HL-60/S4 (cell line): ENCODE data around the gene OR2V1.

ENCODE experiments used
- in situ Hi-C: fragments of 300-500 bp; cut with MboI; formaldehyde crosslinking; loops from 2 replicates; pipeline ENCODE4 v1.14.3; 2022; ENCODE audit warnings: low sequenced_read_pairs

Gene OR2V1

GRCh38 chr5:181076920-181077319, 54.0 kb downstream of the OR2V1 start:
- in situ Hi-C loops: no loop called here
